ENCODE results near the gene TENT4B. TPM values are rescaled to one million over a fixed set of nuclear protein-coding genes. Genes with fewer than 3 reads are reported as not detected.
A peak's percentile ranks its signal among the peaks of the same experiment; 100 is the strongest.

TENT4B gene
- total RNA-seq, 1 donor from 2014 or later = 15.2 TPM

DNA sequence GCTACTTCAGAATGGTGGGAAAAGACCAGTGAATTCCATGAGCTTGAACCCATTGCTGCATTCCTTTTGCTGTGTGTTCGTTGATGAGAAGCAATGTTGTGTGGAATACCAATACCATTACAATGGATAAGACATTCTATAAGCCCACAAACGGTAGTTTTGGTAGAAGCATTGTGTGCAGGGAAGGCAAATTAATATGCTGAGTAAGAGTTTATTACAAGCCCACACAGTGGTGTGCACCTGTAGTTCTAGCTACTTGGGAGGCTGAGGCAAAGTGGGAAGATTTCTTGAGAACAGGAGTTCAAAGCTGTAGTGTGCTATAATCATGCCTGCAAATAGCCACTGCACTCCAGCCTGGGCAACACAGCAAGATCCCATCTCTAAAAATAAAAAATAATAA lies 19.9 kb upstream of the TENT4B start:
- no peaks in the 10 kb centered on the region for H3K27me3 ChIP-seq
- H3K9me3 ChIP-seq (ENCODE audit: low read depth) = no peaks in the 10 kb centered on the region
- H3K27me3 Mint-ChIP-seq (ENCODE audit: insufficient read depth, low read depth) = peaks cover 2% of the 10 kb centered on the region
- H3K27ac ChIP-seq = no peak overlapping the region
- H3K4me1 ChIP-seq = no peaks in the 10 kb centered on the region
- H3K4me1 Mint-ChIP-seq = no peaks in the 10 kb centered on the region
- DNase-seq (ENCODE audit: low spot score) = no peak
- no peak overlapping the region for H3K4me3 Mint-ChIP-seq
- no peaks in the 10 kb centered on the region for H3K36me3 Mint-ChIP-seq
- no peaks in the 10 kb centered on the region for H4K20me1 ChIP-seq (ENCODE audit: low read depth)
- H3K79me2 ChIP-seq (ENCODE audit: low read depth) = no peaks in the 10 kb centered on the region
- H3K4me2 ChIP-seq = no peak overlapping the region
- H3K9ac ChIP-seq = no peak overlapping the region
- H2AFZ ChIP-seq (replicated peaks) = no peak overlapping the region
- TF ChIP-seq, protein P1, sequence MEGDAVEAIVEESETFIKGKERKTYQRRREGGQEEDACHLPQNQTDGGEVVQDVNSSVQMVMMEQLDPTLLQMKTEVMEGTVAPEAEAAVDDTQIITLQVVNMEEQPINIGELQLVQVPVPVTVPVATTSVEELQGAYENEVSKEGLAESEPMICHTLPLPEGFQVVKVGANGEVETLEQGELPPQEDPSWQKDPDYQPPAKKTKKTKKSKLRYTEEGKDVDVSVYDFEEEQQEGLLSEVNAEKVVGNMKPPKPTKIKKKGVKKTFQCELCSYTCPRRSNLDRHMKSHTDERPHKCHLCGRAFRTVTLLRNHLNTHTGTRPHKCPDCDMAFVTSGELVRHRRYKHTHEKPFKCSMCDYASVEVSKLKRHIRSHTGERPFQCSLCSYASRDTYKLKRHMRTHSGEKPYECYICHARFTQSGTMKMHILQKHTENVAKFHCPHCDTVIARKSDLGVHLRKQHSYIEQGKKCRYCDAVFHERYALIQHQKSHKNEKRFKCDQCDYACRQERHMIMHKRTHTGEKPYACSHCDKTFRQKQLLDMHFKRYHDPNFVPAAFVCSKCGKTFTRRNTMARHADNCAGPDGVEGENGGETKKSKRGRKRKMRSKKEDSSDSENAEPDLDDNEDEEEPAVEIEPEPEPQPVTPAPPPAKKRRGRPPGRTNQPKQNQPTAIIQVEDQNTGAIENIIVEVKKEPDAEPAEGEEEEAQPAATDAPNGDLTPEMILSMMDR (IDR thresholded peaks at IDR 0.05) = no peak
- TF ChIP-seq EZH2 (IDR thresholded peaks at IDR 0.05) = no peak
- no peak for TF ChIP-seq EZH2phosphoT487 (IDR thresholded peaks at IDR 0.05)
- no peak overlapping the region for H3K4me3 ChIP-seq
- H3K36me3 ChIP-seq = no peaks in the 10 kb centered on the region
- no peak overlapping the region for H3K27ac Mint-ChIP-seq
- H3K9me3 Mint-ChIP-seq = no peaks in the 10 kb centered on the region
- H3F3A ChIP-seq (ENCODE audit: low read depth) = no peaks in the 10 kb centered on the region

DNA sequence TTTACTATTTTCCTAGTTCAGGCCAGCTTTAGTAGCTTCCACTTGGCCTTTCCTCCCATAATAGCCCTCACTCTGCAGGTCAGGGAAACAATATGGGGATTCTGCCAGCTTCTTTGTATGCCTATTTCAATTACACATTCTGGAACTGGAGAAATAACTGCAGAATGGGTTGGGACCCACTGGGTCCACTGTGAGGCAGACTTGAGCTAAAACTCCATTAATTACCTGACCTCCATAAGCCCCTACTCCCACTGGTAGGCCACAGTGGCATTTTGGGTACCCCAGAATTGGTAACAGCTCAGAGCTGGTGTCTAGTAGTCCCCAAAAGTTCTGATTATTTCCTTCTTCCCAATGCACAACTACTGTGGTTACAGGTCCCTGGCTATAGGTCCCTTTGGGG lies 16.7 kb upstream of the TENT4B start:
- no peak for DNase-seq (ENCODE audit: low spot score)
- no peak overlapping the region for H3K4me3 Mint-ChIP-seq
- TF ChIP-seq EZH2phosphoT487 (IDR thresholded peaks at IDR 0.05) = no peak
- no peak for TF ChIP-seq EZH2 (IDR thresholded peaks at IDR 0.05)
- TF ChIP-seq, protein P1 (IDR thresholded peaks at IDR 0.05) = peak; percentile 30
- no peak overlapping the region for H3K4me3 ChIP-seq
- H2AFZ ChIP-seq (replicated peaks) = no peak overlapping the region
- no peaks in the 10 kb centered on the region for H3K9me3 ChIP-seq (ENCODE audit: low read depth)
- H3K27me3 ChIP-seq = no peaks in the 10 kb centered on the region
- no peak overlapping the region for H3K4me2 ChIP-seq
- H3F3A ChIP-seq (ENCODE audit: low read depth) = no peaks in the 10 kb centered on the region
- H3K27me3 Mint-ChIP-seq (ENCODE audit: insufficient read depth, low read depth) = peaks cover 3% of the 10 kb centered on the region
- H3K36me3 ChIP-seq = no peaks in the 10 kb centered on the region
- no peak overlapping the region for H3K27ac Mint-ChIP-seq
- no peak overlapping the region for H3K9ac ChIP-seq
- no peaks in the 10 kb centered on the region for H4K20me1 ChIP-seq (ENCODE audit: low read depth)
- H3K9me3 Mint-ChIP-seq = peaks cover 2% of the 10 kb centered on the region
- no peaks in the 10 kb centered on the region for H3K4me1 Mint-ChIP-seq
- no peaks in the 10 kb centered on the region for H3K79me2 ChIP-seq (ENCODE audit: low read depth)
- H3K36me3 Mint-ChIP-seq = no peaks in the 10 kb centered on the region
- no peak overlapping the region for H3K27ac ChIP-seq
- no peaks in the 10 kb centered on the region for H3K4me1 ChIP-seq

DNA sequence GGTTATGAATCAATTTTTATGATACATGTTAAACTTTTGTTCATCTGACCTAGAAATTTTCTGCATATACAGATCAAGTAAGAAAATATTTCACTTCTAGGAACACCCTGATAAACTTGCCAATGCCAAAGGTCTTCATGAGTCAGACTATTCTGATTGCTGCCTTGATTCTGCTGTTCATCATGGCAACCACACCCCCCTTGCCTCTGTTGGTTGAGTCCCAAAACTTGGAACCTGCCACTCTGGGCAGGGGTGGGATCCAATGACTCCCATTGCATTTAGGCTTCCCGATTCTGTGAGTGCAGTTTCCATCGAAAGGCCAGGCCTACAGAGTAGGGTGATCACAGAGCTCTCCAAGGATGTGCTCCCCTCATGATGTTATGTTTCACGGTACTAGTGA lies 15.8 kb upstream of the TENT4B start:
- Mint-ChIP-seq H3K4me1 (no peaks in the 10 kb centered on the region), H3K27ac (no peak overlapping the region), H3K9me3 (peaks cover 2% of the 10 kb centered on the region), H3K4me3 (no peak overlapping the region), H3K27me3 (ENCODE audit: insufficient read depth, low read depth) (peaks cover 3% of the 10 kb centered on the region), H3K36me3 (no peaks in the 10 kb centered on the region)
- no peak overlapping the region for H2AFZ ChIP-seq (replicated peaks)
- no peak overlapping the region for H3K4me3 ChIP-seq
- H3K4me1 ChIP-seq = no peaks in the 10 kb centered on the region
- no peak overlapping the region for H3K4me2 ChIP-seq
- H3K79me2 ChIP-seq (ENCODE audit: low read depth) = no peaks in the 10 kb centered on the region
- TF ChIP-seq, protein P1 (IDR thresholded peaks at IDR 0.05) = no peak
- TF ChIP-seq EZH2phosphoT487 (IDR thresholded peaks at IDR 0.05) (no peak), EZH2 (IDR thresholded peaks at IDR 0.05) (no peak)
- H3K9ac ChIP-seq = no peak overlapping the region
- no peak for DNase-seq (ENCODE audit: low spot score)
- H3K9me3 ChIP-seq (ENCODE audit: low read depth) = no peaks in the 10 kb centered on the region
- no peaks in the 10 kb centered on the region for H3K27me3 ChIP-seq
- H3F3A ChIP-seq (ENCODE audit: low read depth) = no peaks in the 10 kb centered on the region
- H4K20me1 ChIP-seq (ENCODE audit: low read depth) = no peaks in the 10 kb centered on the region
- H3K36me3 ChIP-seq = no peaks in the 10 kb centered on the region
- no peak overlapping the region for H3K27ac ChIP-seq

All from neural progenitor cell (in vitro differentiated cells).